GM19372 (cell line): ENCODE data around the gene BAHCC1.

Source experiments
- ATAC-seq: cut with Tn5 transposase; IDR thresholded peaks from one replicate; pipeline ENCODE4 v1.9.1; 2021; ENCODE audit warnings: mild to moderate bottlenecking, low read depth, moderate library complexity; ENCODE audit not compliant: unreplicated experiment

The BAHCC1 gene

DNA sequence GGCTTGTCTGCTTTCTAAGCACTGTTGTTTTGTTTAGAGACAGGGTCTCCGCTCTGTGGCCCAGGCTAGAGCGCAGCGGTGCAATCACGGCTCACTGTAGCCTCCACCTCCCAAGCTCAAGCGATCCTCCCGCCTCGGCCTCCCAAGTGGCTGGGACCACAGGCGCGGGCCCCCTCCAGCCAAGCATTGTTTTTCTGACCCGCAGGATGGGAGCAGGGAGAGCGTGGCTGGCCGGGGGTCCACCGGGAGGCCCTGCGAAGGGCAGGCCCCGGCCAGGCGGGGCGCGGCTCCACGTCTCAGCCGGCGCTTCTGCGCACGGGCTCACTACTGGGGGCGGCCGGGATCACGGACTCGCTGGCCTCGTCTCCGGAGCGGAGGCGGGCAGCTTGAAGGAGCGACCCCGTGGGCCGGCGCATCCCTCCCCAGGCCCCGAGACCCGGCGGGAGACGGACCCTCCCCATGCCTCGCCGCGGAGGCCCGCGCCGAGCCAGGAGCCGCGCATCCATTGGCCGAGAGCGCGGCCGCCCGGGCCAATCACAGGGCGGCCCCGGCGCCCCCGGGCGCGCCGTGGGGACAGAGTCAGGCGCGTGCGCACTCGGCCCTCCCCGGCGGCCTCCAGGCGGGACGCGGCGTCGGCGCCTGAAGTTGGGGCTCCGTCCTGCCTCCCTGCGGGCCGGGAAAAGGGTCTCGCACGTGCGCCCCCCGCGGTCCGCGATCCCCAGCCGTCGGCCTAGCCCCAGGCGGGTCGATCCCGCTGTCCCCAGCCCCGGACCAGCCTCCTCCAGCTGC, 92.4 kb downstream of the BAHCC1 start:
- no peak for ATAC-seq

DNA sequence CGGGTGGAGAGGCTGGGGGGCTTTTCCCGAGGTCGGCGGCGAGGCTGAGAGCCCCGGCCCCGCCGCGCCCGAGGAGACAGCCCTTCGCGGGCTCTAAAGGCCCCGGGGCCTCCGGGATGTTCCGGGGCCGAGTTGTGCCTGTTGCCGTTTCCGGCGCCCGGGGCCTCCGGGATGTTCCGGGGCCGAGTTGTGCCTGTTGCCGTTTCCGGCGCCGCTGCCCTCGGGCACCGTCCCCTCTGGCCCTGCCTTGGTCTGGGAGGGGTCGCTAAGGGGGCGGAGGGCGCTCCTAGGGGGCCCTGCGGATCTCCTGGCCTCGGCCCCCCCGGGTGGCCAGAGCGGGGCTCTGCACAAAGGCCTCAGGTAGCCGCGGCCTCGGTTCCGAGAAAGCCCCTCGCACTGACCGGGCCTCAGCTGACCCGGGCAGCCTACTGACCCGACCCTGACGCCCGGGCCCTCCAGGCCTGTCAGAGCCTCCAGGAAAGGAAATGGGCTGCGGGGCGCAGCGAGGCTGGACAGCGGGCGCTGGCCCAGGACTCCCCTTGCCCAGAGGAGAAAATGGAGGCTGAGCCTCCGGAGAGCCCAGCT, 93.1 kb downstream of the BAHCC1 start:
- no peak for ATAC-seq

DNA sequence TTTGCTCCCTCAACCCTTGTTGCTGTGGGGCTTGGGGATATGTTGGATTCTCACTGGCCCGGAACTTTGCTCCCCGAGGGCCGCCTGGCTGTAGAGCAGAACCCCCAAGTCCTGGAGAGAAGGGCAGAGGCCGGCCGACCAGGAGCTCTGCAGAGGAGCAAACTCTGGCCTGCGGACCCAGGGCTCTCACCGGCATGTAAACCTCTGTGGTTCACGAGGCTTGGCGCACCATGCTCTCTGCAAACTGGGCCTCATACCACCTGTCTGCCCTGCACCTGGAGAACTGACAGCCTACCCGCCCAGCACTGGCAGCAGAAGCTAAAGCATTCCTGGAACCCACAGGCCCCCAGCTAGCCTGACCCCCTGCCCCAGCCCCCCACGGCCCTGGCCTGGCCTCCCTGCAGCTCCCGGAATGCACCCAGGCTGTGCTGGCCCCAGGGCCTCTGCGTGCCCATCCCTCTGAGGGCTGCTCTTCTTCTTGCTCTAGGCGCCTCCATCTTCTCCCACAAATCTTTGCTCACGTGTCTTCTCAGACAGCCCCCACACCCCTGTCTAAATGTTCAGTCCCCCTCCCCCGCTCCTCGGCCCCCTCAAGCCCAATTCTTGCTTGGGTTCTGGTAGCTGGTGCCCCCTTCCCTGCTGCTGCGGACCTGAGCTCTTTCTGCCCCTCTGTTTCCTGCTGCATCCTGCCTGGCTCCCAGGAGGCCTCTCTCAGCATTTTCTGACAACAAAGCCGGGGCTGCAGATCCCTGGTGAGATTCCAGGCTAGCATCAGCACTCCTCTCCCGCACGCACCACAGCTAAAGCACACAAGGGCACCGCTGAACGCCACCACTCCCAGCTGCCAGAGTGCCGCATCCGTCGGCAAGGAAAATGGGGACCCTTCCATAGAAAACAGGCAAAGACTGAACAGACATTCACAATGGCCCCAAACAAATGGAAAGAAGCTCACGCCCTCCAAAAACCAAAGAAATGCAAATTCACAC, 94.0 kb downstream of the BAHCC1 start:
- ATAC-seq: no peak

DNA sequence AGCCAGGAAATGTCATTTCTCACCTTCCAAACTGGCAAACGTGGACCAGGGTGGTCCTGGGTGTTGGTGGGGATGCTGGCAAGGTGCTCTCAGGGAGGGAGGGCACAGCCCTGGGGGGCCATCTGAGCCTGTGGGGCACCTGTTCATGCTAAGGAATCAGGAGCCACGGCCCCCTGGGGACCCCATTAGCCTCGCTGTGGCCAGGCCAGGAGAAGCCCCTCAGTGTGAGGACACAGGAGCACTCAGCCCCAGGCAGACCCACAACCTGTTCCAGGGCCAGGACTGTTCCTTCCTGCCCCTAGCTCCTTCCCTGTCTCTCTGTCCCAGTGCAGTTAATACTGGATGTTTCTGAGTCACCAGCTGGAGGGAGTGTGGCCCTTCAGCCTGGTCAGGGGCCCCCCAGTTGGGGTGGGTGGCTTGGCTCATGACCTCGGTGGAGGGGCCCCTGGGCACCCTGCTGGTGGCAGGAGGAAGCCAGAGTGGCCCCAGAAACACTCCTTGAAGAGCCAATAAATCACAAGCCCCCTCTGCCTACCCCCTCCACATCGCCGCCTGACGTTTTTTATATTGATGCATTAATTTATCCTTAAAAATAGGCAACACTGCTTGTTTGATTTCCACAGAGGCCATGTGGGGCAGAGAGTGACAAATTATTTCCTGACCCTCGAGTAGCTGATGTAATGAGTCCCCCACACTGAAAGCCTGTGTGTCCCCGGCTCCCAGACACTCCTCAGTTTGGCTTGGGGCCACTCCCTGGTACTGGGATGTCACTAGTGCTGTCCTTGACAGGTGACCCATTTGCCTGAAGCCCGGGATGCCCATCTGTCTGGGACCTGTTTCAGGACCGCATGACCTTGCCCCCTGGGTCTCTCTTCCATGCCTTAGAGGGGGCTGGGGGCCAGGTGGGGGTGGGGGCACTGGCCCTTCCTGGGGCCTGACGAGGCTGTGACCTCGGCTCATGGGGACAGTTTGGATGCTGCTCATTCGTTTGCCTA, 95.0 kb downstream of the BAHCC1 start:
- no peak for ATAC-seq

DNA sequence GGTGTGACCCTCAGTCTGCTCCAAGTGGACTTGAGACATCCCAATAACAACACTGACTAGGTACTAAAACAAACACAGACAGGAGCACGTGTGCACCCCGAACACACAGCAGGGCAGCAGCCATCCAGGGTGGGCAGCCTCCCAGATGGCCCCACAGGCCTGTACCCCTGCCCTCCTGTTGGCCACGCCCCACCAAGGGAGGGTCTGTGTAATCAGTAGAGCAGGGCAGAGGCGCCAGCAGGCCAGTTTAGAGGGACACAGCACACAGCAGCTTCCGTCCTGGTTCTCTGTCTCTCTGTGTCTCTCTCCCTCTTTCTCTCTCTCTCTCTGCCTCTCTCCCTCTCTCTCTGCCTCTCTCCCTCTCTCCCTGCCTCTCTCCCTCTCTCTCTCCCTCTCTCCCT, 95.9 kb downstream of the BAHCC1 start:
- ATAC-seq: no peak

DNA sequence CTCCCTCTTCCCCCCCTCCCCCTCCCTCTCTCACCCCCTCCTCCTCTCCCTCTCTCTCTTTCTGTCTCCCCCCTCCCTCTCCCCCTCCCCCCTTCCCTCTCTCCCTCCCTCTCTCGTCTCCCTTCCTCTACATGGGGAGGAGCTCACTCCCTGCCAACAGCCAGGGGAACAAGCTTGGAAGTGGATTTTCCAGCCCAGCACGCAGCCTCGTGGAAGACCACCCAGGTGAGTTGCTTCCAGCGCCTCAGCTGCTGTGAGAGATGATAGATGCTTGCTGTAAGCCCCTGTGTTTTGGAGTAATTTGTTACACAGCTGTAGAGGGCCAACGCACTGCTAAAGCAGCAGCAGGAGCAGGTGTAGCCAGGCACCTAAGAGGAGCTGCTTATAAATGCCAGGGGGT, 96.5 kb downstream of the BAHCC1 start:
- ATAC-seq: no peak

DNA sequence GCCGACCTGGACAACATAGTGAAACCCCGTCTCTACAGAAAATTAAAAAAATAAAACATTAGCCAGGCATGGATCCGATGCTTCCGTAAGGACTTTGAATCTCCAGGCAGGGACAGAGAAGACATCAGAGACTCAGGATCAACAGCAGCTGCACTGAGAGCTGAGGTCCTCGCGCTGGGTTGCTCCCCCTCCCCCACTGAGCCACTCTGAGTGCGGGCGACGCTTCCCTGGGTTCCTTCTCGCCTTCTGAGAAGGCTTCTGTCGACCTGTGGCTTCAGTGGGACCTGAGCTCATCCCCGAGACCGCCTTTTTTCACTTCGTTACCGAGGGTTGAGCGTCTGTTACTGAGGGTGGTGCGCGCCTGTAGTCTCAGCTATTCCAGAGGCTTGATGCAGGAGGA, 96.9 kb downstream of the BAHCC1 start:
- ATAC-seq: no peak

DNA sequence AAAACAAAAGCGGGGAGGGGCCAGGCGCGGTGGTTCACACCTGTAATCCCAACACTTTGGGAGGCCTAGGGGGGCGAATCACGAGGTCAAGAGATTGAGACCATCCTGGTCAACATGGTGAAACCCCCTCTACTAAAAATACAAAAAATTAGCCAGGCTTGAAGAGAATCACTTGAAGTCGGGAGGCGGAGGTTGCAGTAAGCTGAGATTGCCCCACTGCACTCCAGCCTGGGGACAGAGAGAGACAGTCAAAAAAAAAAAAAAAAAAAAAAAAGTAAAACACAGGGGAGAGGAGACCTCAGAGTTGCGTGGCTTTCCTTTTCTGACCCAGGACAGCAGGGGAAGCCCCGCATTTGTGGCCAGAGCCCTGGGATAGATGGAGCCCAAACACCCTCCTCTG, 97.4 kb downstream of the BAHCC1 start:
- no peak for ATAC-seq

DNA sequence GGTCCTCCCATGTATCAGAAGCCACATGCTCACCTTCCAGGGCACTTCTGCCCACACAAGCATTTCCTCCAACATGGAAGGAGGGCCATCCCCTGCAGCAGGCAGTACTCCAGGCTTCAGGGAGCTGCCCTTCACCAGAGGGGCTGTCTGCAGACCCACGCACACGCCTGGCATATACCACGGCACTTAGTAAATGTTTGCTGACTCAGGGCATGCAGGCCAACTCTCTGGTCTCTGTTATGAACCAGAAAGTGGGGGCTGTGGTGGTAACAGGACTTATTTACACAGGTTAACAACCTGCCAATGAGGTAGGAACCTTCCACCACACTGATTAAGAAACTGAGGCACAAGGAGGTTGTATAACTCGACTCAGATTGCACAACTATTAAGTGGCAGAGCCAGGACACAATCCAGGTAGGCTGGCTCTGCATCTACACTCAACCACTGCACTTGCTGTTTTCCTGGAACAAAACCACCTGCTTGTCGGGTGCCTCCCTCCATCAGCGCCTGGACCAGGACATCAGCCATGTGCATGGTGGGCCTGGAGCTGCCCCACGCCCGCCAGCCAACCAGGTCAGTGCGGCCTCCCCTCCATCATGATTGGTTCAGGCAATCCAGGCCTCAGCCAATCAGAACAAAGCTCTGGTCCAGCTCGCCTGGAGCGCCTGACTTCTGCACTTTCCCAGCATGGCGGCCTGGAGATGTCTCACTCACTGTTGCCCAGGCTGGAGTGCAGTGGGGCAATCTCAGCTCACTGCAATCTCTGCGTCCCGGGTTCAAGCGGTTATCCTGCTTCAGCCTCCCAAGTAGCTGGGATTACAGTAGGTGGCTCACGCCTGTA, 98.2 kb downstream of the BAHCC1 start:
- no peak for ATAC-seq

DNA sequence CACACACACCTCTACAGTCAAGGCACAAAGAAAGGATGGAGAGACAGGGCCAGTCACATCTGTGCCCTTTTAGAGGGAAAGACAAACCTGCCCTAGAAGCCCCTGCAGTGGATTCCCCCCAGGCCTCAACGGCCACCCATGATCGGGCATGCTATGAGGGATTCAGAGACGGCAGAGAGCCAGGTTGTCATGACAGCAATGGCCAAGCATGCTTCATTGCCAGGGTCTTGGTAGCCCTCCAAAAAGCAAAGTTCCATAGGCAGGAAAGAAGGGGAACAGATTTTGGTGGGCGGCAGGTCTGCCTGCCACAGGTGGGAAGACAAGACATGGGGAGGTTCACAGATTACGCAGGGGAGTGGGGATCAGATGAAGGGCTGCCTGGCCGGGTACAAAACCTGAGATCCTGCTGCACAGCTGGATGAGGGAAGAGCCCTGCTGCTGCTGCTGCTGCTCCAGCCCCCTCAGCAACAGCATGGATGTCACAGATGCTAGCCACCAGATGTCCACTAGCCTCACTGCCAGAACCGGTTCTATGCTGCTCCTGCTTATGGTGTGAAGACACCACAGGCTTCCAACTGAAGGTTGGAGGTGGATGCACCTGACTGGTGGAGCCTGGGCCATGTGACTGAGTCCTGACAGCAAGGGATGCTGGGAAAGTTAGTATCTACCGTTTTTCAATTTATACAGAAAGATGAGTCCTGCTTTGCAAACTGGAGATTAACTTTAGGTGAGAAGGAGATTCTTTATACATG, 99.5 kb downstream of the BAHCC1 start:
- no peak for ATAC-seq

DNA sequence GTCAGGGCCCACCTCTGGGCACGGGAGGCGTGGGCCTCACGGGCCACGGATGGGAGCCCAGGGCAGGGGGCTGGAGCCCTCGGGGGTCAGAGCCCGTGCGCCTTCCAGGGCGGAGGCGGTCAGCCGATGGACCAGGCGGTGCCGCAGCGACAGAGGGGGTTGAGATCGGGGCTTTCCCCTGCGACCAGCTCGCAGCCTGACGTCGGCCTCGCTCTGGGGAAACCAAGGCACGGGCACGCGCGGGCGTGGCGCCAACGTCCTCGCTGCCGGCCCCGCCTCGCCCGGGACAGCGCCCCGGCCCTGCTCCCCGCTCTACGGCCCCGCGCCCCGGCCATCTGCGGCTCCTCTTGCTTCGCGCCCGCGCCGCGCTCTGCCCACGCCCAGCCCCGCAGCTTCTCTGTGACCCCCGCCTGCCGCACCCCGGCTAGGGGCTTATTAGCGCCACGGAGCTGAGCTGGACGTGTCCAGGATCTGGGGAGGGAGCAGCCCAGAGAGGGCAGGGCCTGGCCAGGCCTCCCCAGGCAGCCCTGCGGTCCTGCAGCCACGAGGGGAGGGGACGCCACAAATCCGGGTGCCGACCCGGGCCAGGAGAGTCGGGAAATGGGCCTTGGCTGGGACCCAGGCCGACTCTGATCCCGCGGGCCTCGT, 103.8 kb downstream of the BAHCC1 start:
- no peak for ATAC-seq

DNA sequence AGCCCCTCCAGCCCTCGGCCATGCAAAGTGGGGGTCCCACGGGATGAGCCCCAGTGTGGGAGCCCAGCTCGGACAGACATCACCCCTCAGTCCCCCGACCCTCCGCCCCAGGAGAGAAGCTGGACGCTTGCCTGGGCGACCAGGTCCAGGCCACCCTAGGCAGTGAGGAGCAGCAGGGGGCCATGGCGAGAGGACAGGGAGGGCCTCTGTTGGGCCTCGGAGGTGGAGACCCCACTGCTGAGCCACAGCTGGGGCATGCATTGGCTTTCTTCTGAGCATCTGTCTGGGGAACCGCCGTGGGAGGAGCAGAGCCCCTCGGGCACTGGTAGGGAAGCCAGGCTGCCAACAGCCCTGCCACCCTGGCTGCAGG, 104.3 kb downstream of the BAHCC1 start:
- ATAC-seq: no peak

DNA sequence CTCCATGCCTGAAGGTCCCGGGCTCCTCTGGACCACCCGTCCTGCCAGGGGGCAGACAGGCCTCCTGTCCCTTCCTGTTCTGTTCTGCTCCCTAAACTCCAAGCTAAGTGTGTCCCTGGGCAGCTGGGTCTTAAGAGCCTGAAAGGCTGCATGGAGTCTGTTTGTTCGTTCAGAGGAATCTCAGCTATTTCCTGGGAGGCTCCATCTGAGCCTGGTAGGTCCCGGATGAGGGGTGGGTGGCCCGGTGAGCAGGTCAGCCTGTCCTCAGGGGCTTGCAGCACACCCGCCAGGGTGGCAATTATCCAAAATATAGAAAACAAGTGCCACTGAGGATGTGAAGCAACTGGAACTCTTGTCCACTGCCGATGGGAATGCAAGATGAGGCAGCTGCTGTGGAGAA, 104.8 kb downstream of the BAHCC1 start:
- ATAC-seq: no peak

DNA sequence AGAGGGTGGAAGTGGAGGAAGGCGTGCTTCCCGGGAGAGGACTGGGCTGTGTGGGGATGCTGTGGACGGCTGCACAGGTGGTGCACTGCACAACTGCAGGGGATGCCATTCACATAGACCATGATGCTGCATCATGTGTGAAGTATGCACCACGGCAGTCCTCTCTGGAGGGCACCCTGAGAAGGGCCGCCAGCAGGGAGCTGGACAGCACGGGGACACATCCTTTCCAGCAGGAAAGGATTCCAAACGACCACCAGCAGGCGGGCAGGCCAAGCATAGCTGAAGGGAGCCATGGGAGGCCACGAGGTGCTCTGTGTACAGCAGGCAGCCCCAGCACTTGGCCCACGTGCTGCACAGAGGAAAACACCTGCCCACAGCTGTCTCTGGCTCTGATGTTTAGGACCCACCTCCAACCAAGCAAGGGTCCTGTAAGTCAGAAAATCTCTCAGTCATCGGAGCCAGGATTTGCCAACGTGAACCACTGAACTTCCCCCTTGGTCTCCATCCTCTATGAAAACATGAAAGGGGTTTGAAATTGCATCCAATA, 107.3 kb downstream of the BAHCC1 start:
- no peak for ATAC-seq

DNA sequence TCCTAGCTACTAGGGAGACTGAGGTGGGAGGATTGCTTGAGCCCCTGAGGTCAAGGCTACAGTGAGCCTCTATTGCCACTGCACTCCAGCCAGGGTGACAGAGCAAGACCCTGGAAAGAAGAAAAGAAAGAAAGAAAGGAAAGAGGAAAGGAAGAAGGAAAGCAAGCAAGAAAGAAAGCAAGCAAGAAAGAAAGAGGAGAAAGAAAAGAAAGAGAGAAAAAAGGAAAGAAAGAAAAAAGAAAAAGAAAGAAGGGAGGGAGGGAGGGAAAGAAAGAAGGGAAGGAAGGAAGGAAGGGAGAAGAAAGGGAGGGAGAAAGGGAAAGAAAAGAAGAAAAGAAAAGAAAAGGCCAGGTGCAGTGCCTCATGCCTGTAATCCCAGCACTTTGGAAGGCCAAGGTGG, 108.4 kb downstream of the BAHCC1 start:
- no peak for ATAC-seq

DNA sequence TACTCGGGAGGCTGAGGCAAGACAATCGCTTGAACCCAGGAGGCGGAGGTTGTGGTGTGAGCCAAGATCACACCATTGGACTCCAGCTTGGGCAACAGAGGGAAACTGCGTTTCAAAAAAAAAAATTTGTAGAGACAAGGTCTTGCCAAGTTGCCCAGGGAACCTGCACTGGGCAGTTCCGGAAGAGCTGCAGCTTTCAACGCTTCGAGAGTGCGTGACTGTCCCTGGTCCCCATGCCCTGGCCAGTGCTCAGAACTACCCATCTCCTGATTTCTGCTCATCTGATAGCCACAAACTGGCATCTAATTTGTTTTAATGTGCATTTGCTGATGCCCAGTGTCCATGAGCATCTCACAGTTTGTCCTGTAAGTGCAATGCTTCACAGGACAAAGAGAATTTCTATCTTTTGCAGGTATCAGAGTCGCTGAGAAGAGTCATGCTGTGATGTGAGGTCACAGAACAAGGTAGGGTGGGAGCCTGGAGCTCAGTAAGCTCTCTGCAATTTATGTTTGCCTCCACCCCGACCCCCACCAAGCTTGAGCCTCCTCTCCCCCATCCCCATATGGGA, 113.5 kb downstream of the BAHCC1 start:
- no peak for ATAC-seq

DNA sequence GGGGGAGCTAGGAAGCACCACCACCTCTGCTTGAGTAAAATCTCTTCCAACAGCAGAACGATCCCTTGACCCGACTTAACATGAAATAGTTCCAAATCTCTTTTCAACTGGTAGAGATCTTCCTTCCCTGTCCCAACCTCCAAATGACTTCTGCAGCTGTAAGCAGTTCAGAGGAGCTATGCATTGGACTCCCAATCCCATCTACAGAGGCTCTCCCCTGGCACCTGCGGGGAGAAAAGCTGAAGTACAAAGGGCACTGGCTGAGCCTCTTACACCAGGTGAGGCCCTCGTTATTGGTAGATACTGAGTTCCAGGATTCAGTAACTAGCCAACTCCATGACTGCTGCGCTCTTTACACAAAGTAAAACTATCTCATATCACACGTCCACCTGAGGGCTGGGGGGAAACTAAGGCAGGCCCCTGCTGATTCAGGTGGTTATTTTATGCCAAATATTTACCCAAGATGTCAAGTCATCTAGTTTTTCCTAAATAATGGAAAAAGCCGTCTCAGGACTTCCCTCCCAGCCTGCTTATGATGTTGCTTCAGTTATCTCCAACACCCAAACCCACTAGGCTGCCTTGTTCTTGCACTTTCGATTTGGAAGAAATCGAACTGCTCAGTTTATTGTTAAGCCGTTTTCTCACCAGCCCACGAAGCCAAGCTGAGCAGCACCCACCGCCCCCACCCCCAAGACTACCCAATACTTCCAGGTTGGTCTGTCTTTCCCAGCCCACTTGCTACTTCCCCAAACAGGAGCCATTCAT, 114.1 kb downstream of the BAHCC1 start:
- ATAC-seq: no peak
